ENCODE measurements around the gene PCP2.

The PCP2 gene

DNA sequence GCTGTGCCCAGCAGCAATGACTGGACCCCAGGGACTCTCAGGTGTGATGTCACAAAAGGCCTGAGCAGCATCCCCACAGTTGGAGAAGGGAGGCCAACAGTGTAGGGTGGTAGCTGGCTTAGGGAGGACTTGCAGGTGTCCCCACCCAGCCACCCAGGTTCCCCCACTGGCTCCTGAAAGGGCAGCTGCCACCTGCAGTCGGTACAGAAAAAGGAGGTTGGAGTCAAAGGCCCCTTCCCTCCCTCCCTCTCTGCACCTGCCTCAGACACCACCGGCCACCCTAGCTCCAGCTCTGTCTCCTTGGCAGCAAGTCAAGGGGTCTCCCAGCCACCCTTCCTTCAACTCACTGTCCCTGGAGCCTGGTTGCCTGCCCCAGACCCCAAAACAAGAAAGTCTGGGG, at the start of gene PCP2:
Gene PCP2, minus strand, starts transcription at position 22 of the 400 bp plus-strand sequence. CDS start 262 bp downstream, outside the sequence.
- H3K36me3 ChIP-seq (ENCODE audit: control insufficient read depth, low read depth, low read length) = peaks cover 5% of the 10 kb centered on the region
- peaks cover 4% of the 10 kb centered on the region for H3K4me1 ChIP-seq (ENCODE audit: control insufficient read depth, low read depth, low read length)
- H3K27me3 ChIP-seq (ENCODE audit: control insufficient read depth, insufficient read depth, low read length) = peaks cover 27% of the 10 kb centered on the region
- no peak within 1 kb of the TSS for H3K9ac ChIP-seq (ENCODE audit: low read length)
- no peak within 1 kb of the TSS for H3K27ac ChIP-seq (ENCODE audit: low read length)
- H3K4me3 ChIP-seq (ENCODE audit: low read length) = no peak within 1 kb of the TSS
- no peaks in the 10 kb centered on the region for H3K9me3 ChIP-seq (ENCODE audit: control insufficient read depth, low read depth, low read length)

DNA sequence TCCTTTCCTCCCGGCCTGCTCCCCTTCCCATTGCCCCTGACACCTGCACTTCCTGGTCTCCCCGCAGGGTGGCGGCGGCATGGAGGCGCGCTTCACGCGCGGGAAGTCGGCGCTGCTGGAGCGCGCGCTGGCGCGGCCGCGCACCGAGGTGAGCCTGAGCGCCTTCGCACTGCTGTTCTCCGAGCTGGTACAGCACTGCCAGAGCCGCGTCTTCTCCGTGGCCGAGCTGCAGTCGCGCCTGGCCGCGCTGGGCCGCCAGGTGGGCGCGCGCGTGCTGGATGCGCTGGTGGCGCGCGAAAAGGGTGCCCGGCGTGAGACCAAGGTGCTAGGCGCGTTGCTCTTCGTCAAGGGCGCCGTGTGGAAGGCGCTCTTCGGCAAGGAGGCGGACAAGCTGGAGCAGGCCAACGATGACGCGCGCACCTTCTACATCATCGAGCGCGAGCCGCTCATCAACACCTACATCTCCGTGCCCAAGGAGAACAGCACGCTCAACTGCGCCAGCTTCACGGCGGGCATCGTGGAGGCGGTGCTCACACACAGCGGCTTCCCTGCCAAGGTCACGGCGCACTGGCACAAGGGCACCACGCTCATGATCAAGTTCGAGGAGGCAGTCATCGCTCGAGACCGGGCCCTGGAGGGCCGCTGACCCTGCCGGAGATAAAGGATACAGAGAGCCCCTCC, 48.8 kb upstream of the PCP2 start:
- Histone ChIP-seq H3K4me3 (ENCODE audit: low read length) (peak overlapping the region; percentile 80), H3K27me3 (ENCODE audit: control insufficient read depth, insufficient read depth, low read length) (peaks cover 16% of the 10 kb centered on the region), H3K4me1 (ENCODE audit: control insufficient read depth, low read depth, low read length) (peaks cover 4% of the 10 kb centered on the region), H3K27ac (ENCODE audit: low read length) (no peak overlapping the region), H3K9ac (ENCODE audit: low read length) (peak overlapping the region; percentile 65), H3K9me3 (ENCODE audit: control insufficient read depth, low read depth, low read length) (no peaks in the 10 kb centered on the region), H3K36me3 (ENCODE audit: control insufficient read depth, low read depth, low read length) (peaks cover 6% of the 10 kb centered on the region)

DNA sequence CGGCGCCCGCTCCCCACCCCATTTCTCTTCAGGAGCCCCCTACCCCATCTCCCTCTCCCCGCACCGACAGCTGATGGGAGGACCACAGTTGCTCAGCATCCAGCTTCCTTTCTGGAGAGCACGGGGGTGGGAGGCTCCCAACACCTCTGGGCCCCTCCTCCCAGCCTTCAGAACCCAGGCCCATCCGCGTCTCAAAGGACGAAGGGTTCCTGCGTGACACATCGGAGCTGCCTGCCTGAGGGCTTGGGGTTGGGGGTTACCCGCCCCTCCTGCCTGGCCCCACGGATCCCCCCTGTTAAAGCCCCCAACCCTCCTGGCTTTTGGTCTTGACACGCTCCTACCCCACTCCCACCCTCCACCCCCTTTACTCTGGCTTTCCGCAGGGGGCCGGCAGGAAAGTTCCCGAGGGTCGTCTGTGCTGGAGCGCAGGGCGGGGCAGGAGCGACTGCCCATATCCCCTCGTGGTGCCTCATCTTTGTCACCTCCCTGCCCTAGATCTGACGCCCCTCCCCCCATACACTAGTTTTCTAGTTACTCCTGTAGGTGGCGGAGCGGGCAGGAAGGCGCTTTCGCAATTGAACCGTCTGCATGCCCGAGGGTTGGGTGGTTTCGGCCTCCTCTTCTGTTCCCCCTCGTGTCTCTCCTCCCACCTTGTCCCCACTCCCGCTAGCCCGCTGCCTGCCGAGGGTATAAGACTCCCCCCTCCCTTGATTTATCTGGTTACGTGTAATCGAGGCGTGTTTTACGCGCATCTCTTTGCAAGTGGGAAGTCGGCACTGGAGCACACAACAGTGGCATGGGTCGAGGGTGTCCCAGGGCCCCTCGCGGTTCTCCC, 48.0 kb upstream of the PCP2 start:
- Histone ChIP-seq H3K9me3 (ENCODE audit: control insufficient read depth, low read depth, low read length) (no peaks in the 10 kb centered on the region), H3K9ac (ENCODE audit: low read length) (peak overlapping the region; percentile 65), H3K27ac (ENCODE audit: low read length) (no peak overlapping the region), H3K4me1 (ENCODE audit: control insufficient read depth, low read depth, low read length) (peaks cover 4% of the 10 kb centered on the region), H3K4me3 (ENCODE audit: low read length) (peak overlapping the region; percentile 80), H3K27me3 (ENCODE audit: control insufficient read depth, insufficient read depth, low read length) (peaks cover 23% of the 10 kb centered on the region), H3K36me3 (ENCODE audit: control insufficient read depth, low read depth, low read length) (peaks cover 6% of the 10 kb centered on the region)

DNA sequence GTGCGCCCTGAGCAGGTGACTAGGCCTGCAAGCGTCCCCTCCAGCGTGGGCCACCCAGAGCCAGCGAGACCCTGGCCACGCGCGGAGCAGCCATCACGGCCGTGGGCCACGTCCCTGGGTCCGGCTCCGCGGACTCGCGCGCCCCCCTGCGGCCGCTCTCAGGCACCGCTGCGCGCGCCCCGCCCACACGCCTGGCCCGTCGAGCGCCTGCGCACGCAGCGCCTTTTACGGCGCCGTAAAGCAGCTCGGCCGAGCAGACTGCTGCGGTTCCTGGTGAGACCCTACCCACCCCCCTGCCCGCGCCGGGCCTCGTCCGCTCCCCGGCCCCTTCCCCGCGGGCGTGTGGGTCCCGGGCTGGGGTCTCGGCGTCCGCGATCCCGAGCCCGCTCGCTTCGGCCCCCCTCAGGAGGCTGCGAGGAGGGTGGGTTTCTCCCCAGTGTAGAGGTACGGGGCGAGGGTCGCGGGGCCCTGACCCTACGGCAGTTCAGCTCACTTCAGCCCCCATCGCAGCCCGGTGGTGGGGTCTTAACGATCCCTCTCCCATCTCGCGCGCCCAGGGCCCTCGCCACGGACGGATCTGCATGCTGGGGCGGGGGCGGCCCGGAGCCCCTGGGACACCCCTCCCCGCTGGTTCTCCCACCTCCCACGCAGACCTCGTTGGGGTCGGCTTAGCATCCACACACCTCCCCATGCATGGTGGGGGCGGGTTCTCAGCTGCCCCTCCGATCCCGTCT, 47.3 kb upstream of the PCP2 start, which contains the start of gene TRAPPC5:
Gene TRAPPC5, plus strand, starts transcription at position 228 of the 734 bp plus-strand sequence. CDS start 1,421 bp downstream, outside the sequence.
- no peak within 1 kb of the TSS for H3K27ac ChIP-seq (ENCODE audit: low read length)
- peak within 1 kb of the TSS; percentile 65 for H3K9ac ChIP-seq (ENCODE audit: low read length)

DNA sequence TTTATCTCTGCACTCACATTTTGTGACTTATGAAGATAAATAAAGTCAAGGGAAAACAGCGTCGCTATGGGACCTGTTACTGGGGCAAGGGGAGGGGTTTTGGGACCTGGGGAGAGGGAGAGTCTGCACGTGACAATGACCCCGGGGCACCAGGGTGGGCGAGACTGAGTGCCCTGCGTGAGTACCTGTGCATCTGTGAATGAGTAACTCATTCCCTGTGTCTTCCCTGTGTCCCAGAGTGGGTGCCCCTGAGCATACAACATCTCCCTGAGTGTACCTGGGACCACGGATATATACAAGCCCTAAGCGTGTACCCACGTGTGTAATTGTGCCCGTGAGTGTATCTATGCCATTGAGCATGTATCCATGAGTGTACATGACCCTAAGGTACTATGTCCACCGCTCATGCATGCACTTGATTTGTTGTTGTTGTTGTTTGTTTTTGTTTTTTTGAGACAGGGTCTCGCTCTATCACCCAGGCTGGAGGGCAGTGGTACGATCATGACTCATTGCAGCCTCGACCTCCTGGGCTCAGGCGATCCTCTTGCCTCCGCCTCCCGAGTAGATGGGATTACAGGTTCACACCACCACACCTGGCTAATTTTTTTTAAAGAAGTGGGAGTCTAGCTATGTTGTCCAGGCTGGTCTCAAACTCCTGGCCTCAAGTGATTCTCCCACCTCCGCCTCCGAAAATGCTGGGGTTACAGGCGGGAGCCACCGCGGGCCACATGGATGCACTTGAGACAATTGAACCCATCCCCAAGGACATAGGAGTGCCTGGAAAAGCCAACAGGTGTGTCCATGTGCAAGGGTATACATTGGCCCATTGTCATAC, 46.5 kb upstream of the PCP2 start:
- Histone ChIP-seq H3K9ac (ENCODE audit: low read length) (no peak overlapping the region), H3K27ac (ENCODE audit: low read length) (no peak overlapping the region)

More for the DNA sequence above, 47.3 kb upstream of the PCP2 start, which contains the start of gene TRAPPC5:
- Histone ChIP-seq H3K9me3 (ENCODE audit: control insufficient read depth, low read depth, low read length) (no peaks in the 10 kb centered on the region), H3K4me3 (ENCODE audit: low read length) (peak within 1 kb of the TSS; percentile 80), H3K4me1 (ENCODE audit: control insufficient read depth, low read depth, low read length) (peaks cover 4% of the 10 kb centered on the region), H3K36me3 (ENCODE audit: control insufficient read depth, low read depth, low read length) (peaks cover 6% of the 10 kb centered on the region), H3K27me3 (ENCODE audit: control insufficient read depth, insufficient read depth, low read length) (peaks cover 27% of the 10 kb centered on the region)

DNA sequence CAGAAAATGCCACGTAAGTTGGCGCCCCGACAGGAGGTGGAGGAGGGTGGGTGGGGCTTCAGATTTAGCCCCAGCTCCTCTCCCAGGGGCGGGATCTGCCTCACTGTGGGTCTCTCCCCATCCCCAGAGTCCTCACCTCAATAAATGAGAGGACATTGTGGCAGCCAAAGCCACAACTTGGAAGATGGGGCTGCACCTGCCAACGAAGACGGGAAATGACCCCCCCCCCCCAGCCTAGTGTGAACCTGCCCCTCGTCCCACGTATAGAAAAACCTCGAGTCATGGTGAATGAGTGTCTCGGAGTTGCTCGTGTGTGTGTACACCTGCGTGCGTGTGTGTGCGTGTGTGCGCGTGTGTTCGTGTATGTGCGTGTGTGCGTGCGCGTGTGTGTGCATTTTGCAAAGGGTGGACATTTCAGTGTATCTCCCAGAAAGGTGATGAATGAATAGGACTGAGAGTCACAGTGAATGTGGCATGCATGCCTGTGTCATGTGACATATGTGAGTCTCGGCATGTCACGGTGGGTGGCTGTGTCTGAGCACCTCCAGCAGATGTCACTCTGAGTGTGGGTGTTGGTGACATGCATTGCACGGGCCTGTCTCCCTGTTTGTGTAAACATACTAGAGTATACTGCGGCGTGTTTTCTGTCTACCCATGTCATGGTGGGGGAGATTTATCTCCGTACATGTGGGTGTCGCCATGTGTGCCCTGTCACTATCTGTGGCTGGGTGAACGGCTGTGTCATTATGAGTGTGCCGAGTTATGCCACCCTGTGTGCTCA, 45.6 kb upstream of the PCP2 start:
- H3K27me3 ChIP-seq (ENCODE audit: control insufficient read depth, insufficient read depth, low read length) = peaks cover 27% of the 10 kb centered on the region
- peaks cover 4% of the 10 kb centered on the region for H3K4me1 ChIP-seq (ENCODE audit: control insufficient read depth, low read depth, low read length)
- H3K9ac ChIP-seq (ENCODE audit: low read length) = no peak overlapping the region
- H3K27ac ChIP-seq (ENCODE audit: low read length) = no peak overlapping the region
- H3K4me3 ChIP-seq (ENCODE audit: low read length) = no peak overlapping the region
- H3K36me3 ChIP-seq (ENCODE audit: control insufficient read depth, low read depth, low read length) = peaks cover 6% of the 10 kb centered on the region
- no peaks in the 10 kb centered on the region for H3K9me3 ChIP-seq (ENCODE audit: control insufficient read depth, low read depth, low read length)

More for the DNA sequence above, 46.5 kb upstream of the PCP2 start:
- Histone ChIP-seq H3K4me1 (ENCODE audit: control insufficient read depth, low read depth, low read length) (peaks cover 4% of the 10 kb centered on the region), H3K27me3 (ENCODE audit: control insufficient read depth, insufficient read depth, low read length) (peaks cover 27% of the 10 kb centered on the region), H3K36me3 (ENCODE audit: control insufficient read depth, low read depth, low read length) (peaks cover 6% of the 10 kb centered on the region), H3K4me3 (ENCODE audit: low read length) (peak overlapping the region; percentile 80), H3K9me3 (ENCODE audit: control insufficient read depth, low read depth, low read length) (no peaks in the 10 kb centered on the region)

DNA sequence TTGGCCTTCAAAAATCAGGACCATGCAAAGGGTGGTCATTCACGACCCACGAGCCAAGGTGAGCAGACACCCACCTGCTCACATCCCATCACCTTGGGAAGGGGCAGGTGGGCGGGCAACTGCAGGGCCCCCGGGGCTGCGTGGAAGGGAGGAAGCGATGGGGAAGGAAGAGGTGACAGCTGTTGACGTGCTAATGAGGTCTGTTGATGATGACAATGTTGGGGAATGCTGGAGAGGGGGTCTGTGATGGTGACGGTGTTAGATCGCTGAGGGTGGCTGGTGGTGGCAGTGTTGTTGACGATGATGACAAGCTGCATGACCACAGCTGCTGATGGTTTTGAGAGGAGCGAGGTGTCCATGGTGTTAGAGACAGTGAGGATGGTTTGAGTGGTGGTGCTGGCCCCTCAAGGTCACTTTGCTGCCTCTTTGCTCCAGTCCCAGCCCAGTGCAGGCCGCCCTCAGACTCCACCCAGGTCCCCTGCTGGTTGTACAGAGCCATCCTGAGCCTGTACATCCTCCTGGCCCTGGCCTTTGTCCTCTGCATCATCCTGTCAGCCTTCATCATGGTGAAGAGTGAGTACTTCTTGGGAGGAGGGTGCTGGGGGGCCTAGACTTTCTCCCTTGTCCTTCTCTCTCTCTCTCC, 44.3 kb upstream of the PCP2 start:
- Histone ChIP-seq H3K27me3 (ENCODE audit: control insufficient read depth, insufficient read depth, low read length) (peaks cover 32% of the 10 kb centered on the region), H3K4me3 (ENCODE audit: low read length) (no peak overlapping the region), H3K36me3 (ENCODE audit: control insufficient read depth, low read depth, low read length) (peaks cover 5% of the 10 kb centered on the region), H3K9ac (ENCODE audit: low read length) (no peak overlapping the region), H3K4me1 (ENCODE audit: control insufficient read depth, low read depth, low read length) (peaks cover 4% of the 10 kb centered on the region), H3K9me3 (ENCODE audit: control insufficient read depth, low read depth, low read length) (no peaks in the 10 kb centered on the region), H3K27ac (ENCODE audit: low read length) (no peak overlapping the region)

DNA sequence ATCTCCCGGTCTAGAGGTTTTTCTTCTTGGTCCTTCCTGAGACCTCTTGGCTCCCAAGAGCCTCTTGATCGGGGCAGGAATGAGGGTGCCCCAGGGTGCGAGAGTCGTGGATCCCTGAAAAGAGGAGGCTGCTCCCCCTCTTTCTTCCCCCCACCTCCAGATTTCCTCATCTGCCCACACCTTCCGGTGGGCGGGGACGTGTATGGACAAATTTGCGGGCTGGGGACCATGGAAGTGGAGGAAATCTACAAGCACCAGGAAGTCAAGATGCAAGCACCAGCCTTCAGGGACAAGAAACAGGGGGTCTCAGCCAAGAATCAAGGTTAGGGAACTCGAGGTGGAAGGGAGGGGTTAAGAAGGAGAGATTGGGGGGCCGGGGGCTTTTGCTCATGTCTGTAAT, 43.3 kb upstream of the PCP2 start, which contains the start of gene MCEMP1:
Gene MCEMP1, plus strand, starts transcription at position 237 of the 400 bp plus-strand sequence. Its CDS starts 31 bp downstream, at position 268.
- Histone ChIP-seq H3K4me3 (ENCODE audit: low read length) (no peak within 1 kb of the TSS), H3K27ac (ENCODE audit: low read length) (no peak within 1 kb of the TSS), H3K27me3 (ENCODE audit: control insufficient read depth, insufficient read depth, low read length) (peaks cover 36% of the 10 kb centered on the region)

DNA sequence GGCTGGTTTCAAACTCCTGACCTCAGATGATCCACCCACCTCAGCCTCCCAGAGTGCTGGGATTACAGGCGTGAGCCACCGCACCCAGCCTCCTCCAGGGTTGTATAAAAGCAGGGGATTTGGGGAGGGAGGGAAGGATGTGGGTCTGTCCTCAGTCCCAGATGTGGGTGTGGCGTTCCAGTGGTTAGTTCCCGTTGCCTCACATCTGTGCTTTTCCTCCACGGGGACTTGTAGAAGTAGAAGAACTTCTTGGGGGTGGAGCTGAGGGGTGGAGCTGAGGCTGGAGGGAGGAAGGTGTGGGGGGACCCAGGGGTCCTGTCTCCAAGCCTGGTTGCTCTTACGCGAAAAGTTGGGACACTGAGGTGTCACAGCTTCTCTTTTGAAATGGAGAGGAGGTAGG, 42.9 kb upstream of the PCP2 start:
- H3K36me3 ChIP-seq (ENCODE audit: control insufficient read depth, low read depth, low read length) = no peaks in the 10 kb centered on the region
- no peaks in the 10 kb centered on the region for H3K9me3 ChIP-seq (ENCODE audit: control insufficient read depth, low read depth, low read length)
- H3K4me1 ChIP-seq (ENCODE audit: control insufficient read depth, low read depth, low read length) = no peaks in the 10 kb centered on the region
- no peak overlapping the region for H3K4me3 ChIP-seq (ENCODE audit: low read length)
- peaks cover 40% of the 10 kb centered on the region for H3K27me3 ChIP-seq (ENCODE audit: control insufficient read depth, insufficient read depth, low read length)
- no peak overlapping the region for H3K9ac ChIP-seq (ENCODE audit: low read length)
- H3K27ac ChIP-seq (ENCODE audit: low read length) = no peak overlapping the region

More for the DNA sequence above, 43.3 kb upstream of the PCP2 start, which contains the start of gene MCEMP1:
- Histone ChIP-seq H3K9me3 (ENCODE audit: control insufficient read depth, low read depth, low read length) (no peaks in the 10 kb centered on the region), H3K4me1 (ENCODE audit: control insufficient read depth, low read depth, low read length) (peaks cover under 1% of the 10 kb centered on the region), H3K9ac (ENCODE audit: low read length) (no peak within 1 kb of the TSS), H3K36me3 (ENCODE audit: control insufficient read depth, low read depth, low read length) (no peaks in the 10 kb centered on the region)
